LNCaP clone FGC (cell line): ENCODE results near the gene TMEM61.
"Not testable (repeated sequence)": the region's sequence is repeated elsewhere in the genome, so short reads cannot be mapped to it uniquely, and the experiment has no call there.

Source experiments
- DNase-seq: peaks from one replicate; pipeline ENCODE4 v3.0.0-alpha.2; 2011; ENCODE audit warnings: low read depth
- H3K4me3 ChIP-seq: 2 replicates; pipeline ENCODE4 v1.5.1; 2011; ENCODE audit warnings: mild to moderate bottlenecking, low read depth, low read length, control low read depth
- TF ChIP-seq, protein P1 (sequence below): IDR thresholded peaks from 2 replicates; pipeline ENCODE4 v1.5.1; 2012; ENCODE audit warnings: mild to moderate bottlenecking; ENCODE audit not compliant: control insufficient read depth, insufficient read depth; ENCODE audit errors: extremely low read depth

The TMEM61 gene

DNA sequence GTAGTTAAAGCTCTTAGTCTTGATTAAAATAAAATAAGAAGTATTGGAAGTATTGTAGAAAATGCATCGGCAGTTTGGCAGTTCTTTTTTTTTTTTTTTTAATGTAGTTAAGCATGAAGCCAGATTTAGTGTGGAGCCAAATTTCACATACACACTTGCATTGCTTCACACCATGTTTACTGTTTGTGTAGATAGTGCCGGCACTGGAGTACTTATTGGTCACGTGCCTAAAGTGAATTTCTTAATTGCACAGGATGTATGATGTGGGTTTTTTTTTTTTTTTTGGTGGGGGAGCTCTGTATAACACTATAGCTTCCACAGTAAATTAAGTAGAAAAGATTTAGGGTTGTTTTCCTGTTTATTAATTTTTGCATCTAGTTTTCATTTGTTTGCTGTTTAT lies 21.2 kb upstream of the TMEM61 start:
- DNase-seq = no peak
- TF ChIP-seq, protein P1, sequence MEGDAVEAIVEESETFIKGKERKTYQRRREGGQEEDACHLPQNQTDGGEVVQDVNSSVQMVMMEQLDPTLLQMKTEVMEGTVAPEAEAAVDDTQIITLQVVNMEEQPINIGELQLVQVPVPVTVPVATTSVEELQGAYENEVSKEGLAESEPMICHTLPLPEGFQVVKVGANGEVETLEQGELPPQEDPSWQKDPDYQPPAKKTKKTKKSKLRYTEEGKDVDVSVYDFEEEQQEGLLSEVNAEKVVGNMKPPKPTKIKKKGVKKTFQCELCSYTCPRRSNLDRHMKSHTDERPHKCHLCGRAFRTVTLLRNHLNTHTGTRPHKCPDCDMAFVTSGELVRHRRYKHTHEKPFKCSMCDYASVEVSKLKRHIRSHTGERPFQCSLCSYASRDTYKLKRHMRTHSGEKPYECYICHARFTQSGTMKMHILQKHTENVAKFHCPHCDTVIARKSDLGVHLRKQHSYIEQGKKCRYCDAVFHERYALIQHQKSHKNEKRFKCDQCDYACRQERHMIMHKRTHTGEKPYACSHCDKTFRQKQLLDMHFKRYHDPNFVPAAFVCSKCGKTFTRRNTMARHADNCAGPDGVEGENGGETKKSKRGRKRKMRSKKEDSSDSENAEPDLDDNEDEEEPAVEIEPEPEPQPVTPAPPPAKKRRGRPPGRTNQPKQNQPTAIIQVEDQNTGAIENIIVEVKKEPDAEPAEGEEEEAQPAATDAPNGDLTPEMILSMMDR = no peak
- no peak overlapping the region for H3K4me3 ChIP-seq

DNA sequence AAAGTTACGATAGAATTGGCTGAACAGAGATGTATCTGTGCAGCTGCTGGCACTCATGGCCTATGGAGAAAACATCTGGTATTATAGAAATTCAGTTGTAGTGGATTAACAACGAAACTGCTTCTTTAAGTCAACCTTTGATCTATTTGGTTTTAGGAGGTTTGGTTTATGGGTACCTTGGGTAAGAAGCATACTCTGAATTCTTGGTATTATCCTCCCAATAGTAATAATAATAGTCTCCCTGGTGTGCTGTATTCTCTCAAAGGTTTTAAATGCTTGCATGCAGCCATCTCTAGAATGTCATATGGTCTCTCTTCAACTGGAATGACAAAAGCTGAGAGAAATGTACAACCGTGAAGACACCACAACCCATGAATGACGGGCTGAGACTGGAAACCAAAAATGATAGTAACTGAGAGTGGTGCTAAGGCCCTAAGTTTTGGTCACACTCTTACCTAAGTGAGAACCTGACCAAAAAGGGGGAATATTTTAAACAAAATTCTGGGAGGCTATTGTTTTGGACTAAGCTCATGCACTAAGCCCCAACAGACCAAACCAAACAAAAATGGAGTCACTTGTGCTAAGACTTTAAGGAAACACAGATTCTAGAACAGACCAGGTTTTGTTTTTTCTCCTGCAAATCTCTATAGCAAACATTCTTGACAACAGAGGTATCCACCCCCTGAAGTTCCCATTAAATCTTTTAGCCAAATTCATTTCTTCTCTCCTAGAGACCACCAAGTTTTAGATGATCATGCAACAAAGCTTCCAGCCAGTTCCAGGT lies 17.6 kb upstream of the TMEM61 start:
- TF ChIP-seq, protein P1 = no peak
- no peak for DNase-seq

DNA sequence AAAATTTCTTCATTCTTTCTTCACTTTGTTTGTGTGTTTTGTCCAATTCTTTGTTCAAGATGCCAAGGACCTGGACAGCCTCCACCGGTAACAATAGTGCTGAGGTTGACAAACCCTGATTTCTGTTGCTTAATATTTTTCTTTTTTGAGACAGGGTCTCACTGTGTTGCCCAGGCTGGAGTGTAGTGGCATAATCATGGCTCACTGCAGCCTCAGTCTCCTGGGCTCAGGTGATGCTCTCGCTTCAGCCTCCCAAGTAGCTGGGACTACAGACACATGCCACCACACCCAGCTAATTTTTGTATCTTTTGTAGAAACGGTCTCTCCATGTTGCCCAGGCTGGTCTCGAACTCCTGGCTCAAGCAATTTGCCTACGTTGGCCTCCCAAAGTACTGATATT lies 16.6 kb upstream of the TMEM61 start:
- DNase-seq = not testable (repeated sequence)

More for the DNA sequence above, 17.6 kb upstream of the TMEM61 start:
- H3K4me3 ChIP-seq = no peak overlapping the region

DNA sequence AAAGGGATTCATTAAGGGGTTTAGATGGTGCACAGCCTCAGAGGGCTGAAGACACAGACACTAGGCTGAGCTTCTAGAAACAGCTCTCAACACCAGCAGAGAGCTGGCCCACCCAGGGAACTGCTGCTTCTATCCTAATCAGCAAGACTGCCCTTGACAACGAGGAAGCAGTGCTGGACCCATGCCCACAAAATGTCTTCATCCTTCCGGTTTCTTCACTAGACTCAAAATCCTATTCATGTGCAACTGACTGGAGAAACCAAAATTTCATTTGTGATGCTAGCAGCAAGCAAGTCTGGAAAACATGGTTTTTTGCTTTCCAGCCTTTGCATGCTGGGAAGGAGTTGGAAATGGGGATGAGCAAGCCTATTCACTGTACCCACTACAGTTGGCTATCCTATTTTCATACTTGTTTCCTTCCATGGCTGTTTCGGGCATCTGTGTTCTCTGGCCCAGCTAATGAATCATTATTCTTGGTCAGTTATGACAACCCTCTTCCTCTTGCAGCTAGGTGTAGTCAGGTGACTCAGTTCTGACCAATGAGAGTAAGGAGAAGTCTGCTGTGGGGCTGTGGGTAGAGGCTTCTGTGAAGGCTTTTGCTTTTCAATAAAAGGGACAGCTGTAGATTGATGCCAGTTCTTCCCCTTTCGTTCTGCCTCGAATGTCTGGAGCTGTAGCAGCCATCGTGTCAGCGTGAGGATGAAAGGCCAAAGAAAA lies 14.6 kb upstream of the TMEM61 start:
- no peak overlapping the region for H3K4me3 ChIP-seq
- TF ChIP-seq, protein P1 = no peak

More for the DNA sequence above, 16.6 kb upstream of the TMEM61 start:
- H3K4me3 ChIP-seq = not testable (repeated sequence)

DNA sequence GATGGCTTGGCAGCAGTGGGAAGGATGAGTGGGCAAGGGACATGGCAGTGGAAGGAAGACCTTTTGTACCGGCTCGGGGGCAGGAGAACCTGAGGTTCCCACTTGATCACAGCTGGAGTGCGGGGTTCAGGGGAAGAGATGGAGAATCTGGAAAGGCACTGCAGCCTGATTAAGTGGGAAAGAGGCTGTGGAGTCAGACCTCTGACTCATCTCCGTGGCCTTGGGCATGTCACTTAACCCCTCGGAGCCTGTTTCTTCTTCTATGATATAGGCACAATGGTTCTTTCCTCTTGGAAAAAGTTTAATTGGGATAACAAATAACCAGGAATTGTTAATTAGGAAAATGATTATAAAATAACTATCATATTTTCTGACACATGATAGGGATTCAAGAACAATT lies 13.1 kb upstream of the TMEM61 start:
- TF ChIP-seq, protein P1 = no peak
- no peak overlapping the region for H3K4me3 ChIP-seq
- no peak for DNase-seq

More for the DNA sequence above, 14.6 kb upstream of the TMEM61 start:
- no peak for DNase-seq

DNA sequence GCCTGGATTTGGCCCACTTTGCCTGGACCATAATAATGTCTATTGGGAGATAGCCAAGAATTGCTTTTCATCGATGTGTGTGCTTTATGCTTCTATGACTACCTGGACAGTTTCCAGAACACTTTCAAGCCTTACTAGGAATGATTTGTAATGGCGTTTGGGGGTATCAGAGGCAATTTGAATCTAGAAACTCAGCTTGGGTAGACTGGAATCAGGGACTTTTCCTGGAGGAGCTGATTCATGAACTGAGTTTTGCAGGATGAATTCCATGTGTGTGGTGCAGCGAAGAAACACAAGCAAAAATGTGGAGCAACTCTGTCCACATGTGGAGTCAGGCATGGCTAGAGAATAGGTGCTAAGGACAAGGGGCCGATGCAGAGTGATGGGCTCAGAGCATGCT lies 11.9 kb upstream of the TMEM61 start:
- no peak overlapping the region for H3K4me3 ChIP-seq
- no peak for DNase-seq
- TF ChIP-seq, protein P1 = no peak

DNA sequence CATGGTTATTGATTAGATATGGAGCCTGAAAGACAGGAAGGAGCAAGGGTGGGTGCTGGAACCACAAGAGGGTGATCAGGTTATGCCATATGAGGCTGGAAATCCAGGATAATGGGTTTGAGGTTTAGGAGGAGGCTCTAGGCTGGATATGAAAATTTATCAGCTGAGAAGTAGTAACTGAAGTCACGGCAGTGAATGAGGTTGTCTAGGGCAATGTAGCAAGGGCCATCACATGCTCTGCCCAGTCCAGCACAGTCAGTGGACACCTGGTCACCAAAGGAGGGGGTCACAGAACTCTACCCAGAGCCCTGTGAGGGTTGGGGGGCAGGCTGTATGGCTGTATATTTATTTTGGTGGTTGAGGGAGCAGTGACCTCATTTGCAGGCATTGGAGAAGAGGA lies 10.5 kb upstream of the TMEM61 start:
- TF ChIP-seq, protein P1 = no peak
- no peak overlapping the region for H3K4me3 ChIP-seq
- DNase-seq = no peak
